Astrocyte (in vitro differentiated cells and primary cell): Measurements from ENCODE around the gene PROM1. TPM values are rescaled to one million over a fixed set of nuclear protein-coding genes. Genes with fewer than 3 reads are reported as not detected.

Source experiments
- DNase-seq: peaks from one replicate; pipeline ENCODE4 v3.0.0-alpha.2; 2010; ENCODE audit warnings: low read depth
- FAIRE-seq: peaks from 2 replicates; lab custom pipeline; 2011; peaks lifted over from hg19 to GRCh38; lab: Jason Lieb, UNC
- H2AFZ ChIP-seq: 2 replicates; pipeline ENCODE4 v1.6.0; 2012; ENCODE audit warnings: low read depth, low read length, inconsistent platforms
- H3K27ac ChIP-seq: 2 replicates; pipeline ENCODE4 v1.5.1; 2011; ENCODE audit warnings: low read depth, low read length, inconsistent platforms
- H3K27me3 ChIP-seq: 2 replicates; pipeline ENCODE4 v1.6.0; 2011; ENCODE audit warnings: low read length, inconsistent platforms; ENCODE audit not compliant: insufficient read depth
- H3K36me3 ChIP-seq: 2 replicates; pipeline ENCODE4 v1.5.1; 2011; ENCODE audit warnings: low read length, inconsistent platforms; ENCODE audit not compliant: insufficient read depth
- H3K4me1 ChIP-seq: 2 replicates; pipeline ENCODE4 v1.5.1; 2011; ENCODE audit warnings: low read length, inconsistent platforms; ENCODE audit not compliant: insufficient read depth
- H3K4me2 ChIP-seq: 2 replicates; pipeline ENCODE4 v1.6.0; 2012; ENCODE audit warnings: low read length, inconsistent platforms
- H3K4me3 ChIP-seq: 2 replicates; pipeline ENCODE4 v1.5.1; 2011; ENCODE audit warnings: low read depth, mild to moderate bottlenecking, low read length, inconsistent platforms; ENCODE audit not compliant: insufficient read depth
- H3K79me2 ChIP-seq: 2 replicates; pipeline ENCODE4 v1.6.0; 2012; ENCODE audit warnings: mild to moderate bottlenecking, low read length, inconsistent platforms; ENCODE audit not compliant: insufficient read depth
- H3K9ac ChIP-seq: 2 replicates; pipeline ENCODE4 v1.6.0; 2012; ENCODE audit warnings: mild to moderate bottlenecking, low read length, inconsistent platforms
- H3K9me3 ChIP-seq: 2 replicates; pipeline ENCODE4 v1.5.1; 2012; ENCODE audit warnings: low read depth, mild to moderate bottlenecking, low read length, inconsistent platforms; ENCODE audit not compliant: insufficient read depth
- H4K20me1 ChIP-seq: 2 replicates; pipeline ENCODE4 v1.6.0; 2012; ENCODE audit warnings: low read length, inconsistent platforms; ENCODE audit not compliant: insufficient read depth
- H3K27ac Mint-ChIP-seq: one replicate; pipeline ENCODE4 v1.8.0; 2021; ENCODE audit warnings: mild to moderate bottlenecking, mixed read lengths; ENCODE audit not compliant: unreplicated experiment
- H3K27me3 Mint-ChIP-seq: one replicate; pipeline ENCODE4 v1.8.0; 2021; ENCODE audit warnings: low read depth, mixed read lengths; ENCODE audit not compliant: unreplicated experiment
- H3K36me3 Mint-ChIP-seq: one replicate; pipeline ENCODE4 v1.8.0; 2021; ENCODE audit warnings: low read depth, mixed read lengths; ENCODE audit not compliant: unreplicated experiment
- H3K4me1 Mint-ChIP-seq: one replicate; pipeline ENCODE4 v1.8.0; 2021; ENCODE audit warnings: low read depth, mixed read lengths; ENCODE audit not compliant: unreplicated experiment
- H3K4me3 Mint-ChIP-seq: one replicate; pipeline ENCODE4 v1.8.0; 2021; ENCODE audit warnings: mild to moderate bottlenecking, moderate library complexity, mixed read lengths; ENCODE audit not compliant: unreplicated experiment
- H3K9me3 Mint-ChIP-seq: one replicate; pipeline ENCODE4 v1.8.0; 2021; ENCODE audit warnings: mild to moderate bottlenecking, mixed read lengths; ENCODE audit not compliant: unreplicated experiment
- CTCF ChIP-seq: IDR thresholded peaks from 2 replicates; pipeline ENCODE4 v1.5.1; 2011; ENCODE audit warnings: low read depth, mild to moderate bottlenecking, inconsistent platforms, low read length, moderate library complexity; ENCODE audit not compliant: insufficient read depth
- EZH2 ChIP-seq: IDR thresholded peaks from 2 replicates; pipeline ENCODE4 v1.6.1; 2012; ENCODE audit warnings: mild to moderate bottlenecking, low read length, inconsistent platforms; ENCODE audit not compliant: insufficient read depth
- total RNA-seq: library from RNA; stranded (reverse); gene quantifications from 2 replicates; pipeline ENCODE4 v1.2.1, GENCODE V29; 2021

Gene PROM1
- total RNA-seq, 1 donor from 2014 or later = 34.5 TPM

GRCh38 chr4:16067515-16067914, 16.3 kb downstream of the PROM1 start:
- H3K4me3 ChIP-seq = no peak overlapping the region
- Mint-ChIP-seq H3K4me1 (peaks cover 6% of the 10 kb centered on the region), H3K9me3 (peaks cover 1% of the 10 kb centered on the region), H3K36me3 (peaks cover 5% of the 10 kb centered on the region), H3K27me3 (no peaks in the 10 kb centered on the region), H3K27ac (peak overlapping the region; percentile 13), H3K4me3 (no peak overlapping the region)
- H3K4me1 ChIP-seq = no peaks in the 10 kb centered on the region
- FAIRE-seq (no peak), DNase-seq (peak; percentile 17)
- TF ChIP-seq EZH2 = no peak
- no peak for TF ChIP-seq CTCF
- H3K27me3 ChIP-seq = peaks cover 2% of the 10 kb centered on the region
- no peaks in the 10 kb centered on the region for H3K36me3 ChIP-seq
- H2AFZ ChIP-seq = peak overlapping the region; percentile 16
- no peaks in the 10 kb centered on the region for H3K79me2 ChIP-seq
- no peaks in the 10 kb centered on the region for H4K20me1 ChIP-seq
- H3K9ac ChIP-seq = no peak overlapping the region
- no peak overlapping the region for H3K27ac ChIP-seq
- H3K9me3 ChIP-seq = no peaks in the 10 kb centered on the region
- H3K4me2 ChIP-seq = no peak overlapping the region

- Histone ChIP-seq H3K4me2 (no peak overlapping the region), H3K4me3 (no peak overlapping the region), H3K27ac (no peak overlapping the region), H3K4me1 (no peaks in the 10 kb centered on the region), H3K36me3 (no peaks in the 10 kb centered on the region), H3K27me3 (peaks cover 2% of the 10 kb centered on the region), H4K20me1 (no peaks in the 10 kb centered on the region), H2AFZ (no peak overlapping the region), H3K9me3 (no peaks in the 10 kb centered on the region), H3K9ac (no peak overlapping the region), H3K79me2 (no peaks in the 10 kb centered on the region)
- H3K9me3 Mint-ChIP-seq = peaks cover 1% of the 10 kb centered on the region
- DNase-seq (no peak), FAIRE-seq (no peak)
- no peak overlapping the region for H3K27ac Mint-ChIP-seq
- peaks cover 5% of the 10 kb centered on the region for H3K36me3 Mint-ChIP-seq
- no peaks in the 10 kb centered on the region for H3K27me3 Mint-ChIP-seq
- TF ChIP-seq CTCF (no peak), EZH2 (no peak)
- H3K4me3 Mint-ChIP-seq = no peak overlapping the region
- peaks cover 4% of the 10 kb centered on the region for H3K4me1 Mint-ChIP-seq
Measured at GRCh38 chr4:16066586-16067128, 17.2 kb downstream of the PROM1 start.

- H3K36me3 ChIP-seq = no peaks in the 10 kb centered on the region
Measured at GRCh38 chr4:16065066-16065465, 18.8 kb downstream of the PROM1 start.

More at GRCh38 chr4:16065066-16065465, 18.8 kb downstream of the PROM1 start:
- Histone ChIP-seq H3K27ac (no peak overlapping the region), H3K9ac (no peak overlapping the region), H3K79me2 (no peaks in the 10 kb centered on the region), H4K20me1 (no peaks in the 10 kb centered on the region), H2AFZ (peak overlapping the region; percentile 35), H3K4me1 (no peaks in the 10 kb centered on the region), H3K4me2 (no peak overlapping the region), H3K4me3 (no peak overlapping the region), H3K27me3 (no peaks in the 10 kb centered on the region), H3K9me3 (no peaks in the 10 kb centered on the region)
- peaks cover 1% of the 10 kb centered on the region for H3K9me3 Mint-ChIP-seq
- peaks cover 5% of the 10 kb centered on the region for H3K36me3 Mint-ChIP-seq
- H3K27ac Mint-ChIP-seq = no peak overlapping the region
- H3K4me1 Mint-ChIP-seq = peaks cover 3% of the 10 kb centered on the region
- H3K4me3 Mint-ChIP-seq = no peak overlapping the region
- no peaks in the 10 kb centered on the region for H3K27me3 Mint-ChIP-seq
- DNase-seq (no peak), FAIRE-seq (no peak)
- TF ChIP-seq CTCF (no peak), EZH2 (no peak)
